ENCODE measurements around the gene PEX14.

The PEX14 gene

GRCh38 chr1:10640843-10641553 lies 166.2 kb downstream of the PEX14 start:
- no peak for TF ChIP-seq CTCF (IDR thresholded peaks at IDR 0.05; ENCODE audit: extremely low read depth, insufficient read depth, missing control alignments)
- in situ Hi-C loops (cut with MboI; ENCODE audit: low pct_unique_long_range_greater_than_20kb, low sequenced_read_pairs, unreplicated experiment) = no loop called here
- no peak for DNase-seq (ENCODE audit: low spot score)

- in situ Hi-C loops (cut with MboI; ENCODE audit: low pct_unique_long_range_greater_than_20kb, low sequenced_read_pairs, unreplicated experiment) = no loop called here
- DNase-seq (ENCODE audit: low spot score) = no peak
- TF ChIP-seq CTCF (IDR thresholded peaks at IDR 0.05; ENCODE audit: extremely low read depth, insufficient read depth, missing control alignments) = no peak
Measured at GRCh38 chr1:10641976-10642375, 167.2 kb downstream of the PEX14 start.

- DNase-seq (ENCODE audit: low spot score) = no peak
- no peak for TF ChIP-seq CTCF (IDR thresholded peaks at IDR 0.05; ENCODE audit: extremely low read depth, insufficient read depth, missing control alignments)
- in situ Hi-C loops (cut with MboI; ENCODE audit: low pct_unique_long_range_greater_than_20kb, low sequenced_read_pairs, unreplicated experiment) = no loop called here
Measured at GRCh38 chr1:10642403-10643080, 167.8 kb downstream of the PEX14 start.

- DNase-seq (ENCODE audit: low spot score) = no peak
- in situ Hi-C loops (cut with MboI; ENCODE audit: low pct_unique_long_range_greater_than_20kb, low sequenced_read_pairs, unreplicated experiment) = no loop called here
- no peak for TF ChIP-seq CTCF (IDR thresholded peaks at IDR 0.05; ENCODE audit: extremely low read depth, insufficient read depth, missing control alignments)
Measured at GRCh38 chr1:10643607-10644306, 169.0 kb downstream of the PEX14 start.

GRCh38 chr1:10644307-10645128 lies 169.8 kb downstream of the PEX14 start:
- in situ Hi-C loops (cut with MboI; ENCODE audit: low pct_unique_long_range_greater_than_20kb, low sequenced_read_pairs, unreplicated experiment) = no loop called here
- DNase-seq (ENCODE audit: low spot score) = no peak
- TF ChIP-seq CTCF (IDR thresholded peaks at IDR 0.05; ENCODE audit: extremely low read depth, insufficient read depth, missing control alignments) = no peak

GRCh38 chr1:10646347-10646861 lies 171.7 kb downstream of the PEX14 start:
- no peak for DNase-seq (ENCODE audit: low spot score)
- no peak for TF ChIP-seq CTCF (IDR thresholded peaks at IDR 0.05; ENCODE audit: extremely low read depth, insufficient read depth, missing control alignments)
- in situ Hi-C loops (cut with MboI; ENCODE audit: low pct_unique_long_range_greater_than_20kb, low sequenced_read_pairs, unreplicated experiment) = no loop called here

Data from GM13977 (cell line).